Superior temporal gyrus (tissue), 1 donor: ENCODE results near the gene RBMS1.
"Not testable (repeated sequence)": the region's sequence is repeated elsewhere in the genome, so short reads cannot be mapped to it uniquely, and the experiment has no call there.

Source experiments
- DNase-seq: peaks from one replicate; pipeline ENCODE4 v3.0.0-alpha.2; 2016; ENCODE audit errors: extremely low spot score

Gene RBMS1

GRCh38 chr2:160384791-160385190 lies 108.8 kb downstream of the RBMS1 start:
- DNase-seq = no peak

GRCh38 chr2:160381425-160381951 lies 112.1 kb downstream of the RBMS1 start:
- DNase-seq = no peak

GRCh38 chr2:160380611-160381010 lies 113.0 kb downstream of the RBMS1 start:
- DNase-seq = no peak

GRCh38 chr2:160380000-160380570 lies 113.5 kb downstream of the RBMS1 start:
- DNase-seq = no peak

GRCh38 chr2:160379399-160379798 lies 114.2 kb downstream of the RBMS1 start:
- DNase-seq = no peak

- DNase-seq = no peak
Observed at GRCh38 chr2:160377204-160377995, 116.2 kb downstream of the RBMS1 start.

- no peak for DNase-seq
Observed at GRCh38 chr2:160376576-160376975, 117.0 kb downstream of the RBMS1 start.

- DNase-seq = no peak
Observed at GRCh38 chr2:160375802-160376469, 117.7 kb downstream of the RBMS1 start.

GRCh38 chr2:160375037-160375436 lies 118.6 kb downstream of the RBMS1 start:
- DNase-seq = no peak

GRCh38 chr2:160373666-160374065 lies 119.9 kb downstream of the RBMS1 start:
- no peak for DNase-seq

- DNase-seq = no peak
Observed at GRCh38 chr2:160373263-160373662, 120.3 kb downstream of the RBMS1 start.

- DNase-seq = no peak
Observed at GRCh38 chr2:160372585-160372984, 121.0 kb downstream of the RBMS1 start.

- DNase-seq = no peak
Observed at GRCh38 chr2:160372010-160372356, 121.6 kb downstream of the RBMS1 start.

GRCh38 chr2:160371251-160372009 lies 122.2 kb downstream of the RBMS1 start:
- DNase-seq = no peak

- no peak for DNase-seq
Observed at GRCh38 chr2:160368988-160369930, 124.3 kb downstream of the RBMS1 start.

- no peak for DNase-seq
Observed at GRCh38 chr2:160367887-160368286, 125.7 kb downstream of the RBMS1 start.

GRCh38 chr2:160367139-160367538 lies 126.5 kb downstream of the RBMS1 start:
- not testable (repeated sequence) for DNase-seq

- no peak for DNase-seq
Observed at GRCh38 chr2:160366474-160366873, 127.1 kb downstream of the RBMS1 start.

- no peak for DNase-seq
Observed at GRCh38 chr2:160365716-160366367, 127.8 kb downstream of the RBMS1 start.

- no peak for DNase-seq
Observed at GRCh38 chr2:160364364-160364763, 129.2 kb downstream of the RBMS1 start.
